Stimulated activated naive CD8-positive, alpha-beta T cell treated with anti-CD3 and anti-CD28 coated beads, Interleukin-15, amount 100 ng/mL, for 72 hours (primary cell): ENCODE measurements around the gene KRTAP23-1.

Experiments used
- ATAC-seq: fragments of 150-1000 bp; cut with Tn5 transposase; 2 replicates; pipeline ENCODE4 v1.10.0; 2021; ENCODE audit warnings: mild to moderate bottlenecking, moderate library complexity
- DNase-seq, 2 donors: peaks; one replicate each; pipeline ENCODE4 v3.0.0; 2021 to 2022
- H3K27ac Mint-ChIP-seq, 2 donors: one replicate each; pipeline ENCODE4 v1.8.0; 2022; ENCODE audit warnings: mild to moderate bottlenecking in 2 of 2, mixed read lengths in 2 of 2, moderate library complexity in 2 of 2
- H3K27me3 Mint-ChIP-seq: one replicate; pipeline ENCODE4 v1.8.0; 2022; ENCODE audit warnings: mixed read lengths
- H3K4me1 Mint-ChIP-seq: one replicate; pipeline ENCODE4 v1.8.0; 2022; ENCODE audit warnings: mild to moderate bottlenecking, mixed read lengths
- H3K4me3 Mint-ChIP-seq, 2 donors: one replicate each; pipeline ENCODE4 v1.8.0; 2022; ENCODE audit warnings: mild to moderate bottlenecking in 2 of 2, mixed read lengths in 2 of 2, moderate library complexity in 1 of 2
- H3K9me3 Mint-ChIP-seq, 2 donors: one replicate each; pipeline ENCODE4 v1.8.0; 2022; ENCODE audit warnings: mixed read lengths in 2 of 2

KRTAP23-1 gene, protein sequence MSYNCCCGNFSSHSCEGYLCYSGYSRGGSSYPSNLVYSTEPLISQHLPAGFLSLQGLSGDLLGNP

GRCh38 chr21:30348506-30348905, at the start of gene KRTAP23-1:
TSS of gene KRTAP23-1 (minus strand) at chr21:30348606. CDS start at chr21:30348606, 0 bp downstream.
- Mint-ChIP-seq H3K9me3 (no peaks in the 10 kb centered on the region), H3K27ac (no peak within 1 kb of the TSS), H3K4me3 (no peak within 1 kb of the TSS), H3K4me1 (no peaks in the 10 kb centered on the region), H3K27me3 (peaks cover 13% of the 10 kb centered on the region)
- ATAC-seq (peak; percentile 35), DNase-seq (no peak)

GRCh38 chr21:30395731-30396130, 47.3 kb upstream of the KRTAP23-1 start, which contains the start of gene KRTAP13-1:
TSS of gene KRTAP13-1 (plus strand) at chr21:30396031. CDS start at chr21:30396087, 56 bp downstream.
- no peak for DNase-seq
- no peak within 1 kb of the TSS for H3K27ac Mint-ChIP-seq
- H3K9me3 Mint-ChIP-seq, result no peaks in the 10 kb centered on the region
- no peak for ATAC-seq
- H3K4me1 Mint-ChIP-seq, result no peaks in the 10 kb centered on the region
- no peak within 1 kb of the TSS for H3K4me3 Mint-ChIP-seq
- peaks cover 6% of the 10 kb centered on the region for H3K27me3 Mint-ChIP-seq

GRCh38 chr21:30391492-30392025, 43.2 kb upstream of the KRTAP23-1 start:
- Mint-ChIP-seq H3K27me3 (peaks cover 12% of the 10 kb centered on the region), H3K4me1 (no peaks in the 10 kb centered on the region), H3K4me3 (no peak overlapping the region), H3K27ac (no peak overlapping the region), H3K9me3 (peaks cover 5 to 7% of the 10 kb centered on the region in 2 donors)
- no peak for DNase-seq
- ATAC-seq, result no peak

GRCh38 chr21:30382201-30382600, 33.8 kb upstream of the KRTAP23-1 start:
- ATAC-seq (no peak), DNase-seq (no peak)
- Mint-ChIP-seq H3K4me1 (no peaks in the 10 kb centered on the region), H3K9me3 (peaks cover 0 to 12% of the 10 kb centered on the region in 2 donors), H3K27me3 (peaks cover 23% of the 10 kb centered on the region), H3K4me3 (no peak overlapping the region), H3K27ac (no peak overlapping the region)

DNA sequence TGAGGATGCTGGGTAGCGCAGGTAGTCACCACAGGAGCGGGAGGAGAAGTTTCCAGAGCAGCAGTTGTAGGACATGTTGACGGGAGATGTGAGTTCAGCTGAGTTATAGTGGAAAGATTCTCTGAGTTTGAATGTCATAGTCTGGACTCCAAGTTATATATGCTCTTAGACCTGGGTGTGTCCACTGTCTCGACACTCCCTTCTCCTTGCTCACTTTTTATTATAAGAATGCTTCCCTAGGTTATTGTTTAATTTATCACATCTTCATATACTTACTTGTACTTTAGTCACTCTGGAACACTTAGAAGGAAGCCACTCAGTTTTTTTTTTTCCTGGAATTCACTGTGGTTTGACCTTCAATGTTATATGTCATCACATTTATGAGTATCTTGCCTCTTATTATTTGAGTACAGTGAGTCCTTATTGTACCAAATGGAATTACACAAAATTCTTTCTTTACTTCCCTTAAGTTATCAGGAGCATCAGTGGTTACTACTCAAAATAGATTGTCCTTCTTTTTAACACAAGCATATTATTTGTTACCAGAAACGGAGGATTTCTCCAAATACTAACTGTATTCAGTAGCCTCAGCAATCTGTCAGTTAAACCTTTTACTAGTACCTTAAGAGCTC, 23.8 kb upstream of the KRTAP23-1 start, which contains the start of gene KRTAP13-2:
TSS of gene KRTAP13-2 (minus strand) at position 133 of the 632 bp plus-strand sequence. CDS start at position 75, 58 bp downstream.
- no peak within 1 kb of the TSS for H3K27ac Mint-ChIP-seq
- no peak within 1 kb of the TSS for H3K4me3 Mint-ChIP-seq

GRCh38 chr21:30355906-30356305, 7.5 kb upstream of the KRTAP23-1 start:
- H3K27me3 Mint-ChIP-seq, result peaks cover 22% of the 10 kb centered on the region
- ATAC-seq, result no peak
- no peaks in the 10 kb centered on the region for H3K4me1 Mint-ChIP-seq
- no peak overlapping the region for H3K4me3 Mint-ChIP-seq
- no peak for DNase-seq
- no peaks in the 10 kb centered on the region for H3K9me3 Mint-ChIP-seq
- H3K27ac Mint-ChIP-seq, result no peak overlapping the region

More for the DNA sequence above, 23.8 kb upstream of the KRTAP23-1 start, which contains the start of gene KRTAP13-2:
- no peaks in the 10 kb centered on the region for H3K9me3 Mint-ChIP-seq
- no peaks in the 10 kb centered on the region for H3K27me3 Mint-ChIP-seq
- H3K4me1 Mint-ChIP-seq, result no peaks in the 10 kb centered on the region
- ATAC-seq, result no peak
- DNase-seq, result no peak

DNA sequence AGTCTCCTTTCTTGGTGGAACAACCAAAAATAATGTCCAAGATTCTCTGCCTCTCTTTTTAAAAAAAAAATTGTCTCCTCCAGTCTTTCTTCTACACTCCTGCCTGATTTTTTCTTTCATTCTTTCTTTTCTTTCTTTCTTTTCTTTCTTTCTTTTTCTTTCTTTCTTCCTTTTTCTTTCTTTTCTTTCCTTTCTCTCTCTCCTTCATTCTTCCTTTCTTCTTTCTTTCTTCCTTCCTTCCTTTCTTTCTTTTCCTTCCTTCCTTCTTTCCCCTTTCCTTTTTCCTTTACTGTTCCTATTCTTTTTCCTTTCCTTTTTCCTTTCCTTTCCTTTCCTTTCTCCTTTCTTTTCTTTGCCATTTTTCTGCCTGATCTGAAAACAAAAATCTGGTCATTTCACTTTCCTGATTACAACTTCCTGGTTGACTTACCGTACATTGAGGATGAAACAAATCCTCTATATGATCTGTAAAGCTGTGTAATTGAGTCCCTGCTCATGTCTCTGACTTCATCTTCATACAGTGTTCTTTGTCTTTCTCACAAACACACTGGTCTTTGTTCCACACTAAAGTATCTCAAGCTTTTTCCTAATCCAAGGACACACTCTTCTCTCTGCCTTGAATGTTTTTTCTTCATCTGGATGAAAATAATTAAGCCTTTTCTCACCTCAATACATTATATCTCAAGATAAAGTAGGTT, 6.1 kb upstream of the KRTAP23-1 start:
- H3K27me3 Mint-ChIP-seq, result peaks cover 22% of the 10 kb centered on the region
- H3K27ac Mint-ChIP-seq, result no peak overlapping the region
- no peak overlapping the region for H3K4me3 Mint-ChIP-seq
- no peak for DNase-seq
- no peaks in the 10 kb centered on the region for H3K4me1 Mint-ChIP-seq
- no peak for ATAC-seq
- H3K9me3 Mint-ChIP-seq, result no peaks in the 10 kb centered on the region

GRCh38 chr21:30351534-30351933, 3.1 kb upstream of the KRTAP23-1 start:
- no peaks in the 10 kb centered on the region for H3K9me3 Mint-ChIP-seq
- DNase-seq (no peak), ATAC-seq (no peak)
- no peak overlapping the region for H3K4me3 Mint-ChIP-seq
- H3K4me1 Mint-ChIP-seq, result no peaks in the 10 kb centered on the region
- H3K27ac Mint-ChIP-seq, result no peak overlapping the region
- peaks cover 28% of the 10 kb centered on the region for H3K27me3 Mint-ChIP-seq

DNA sequence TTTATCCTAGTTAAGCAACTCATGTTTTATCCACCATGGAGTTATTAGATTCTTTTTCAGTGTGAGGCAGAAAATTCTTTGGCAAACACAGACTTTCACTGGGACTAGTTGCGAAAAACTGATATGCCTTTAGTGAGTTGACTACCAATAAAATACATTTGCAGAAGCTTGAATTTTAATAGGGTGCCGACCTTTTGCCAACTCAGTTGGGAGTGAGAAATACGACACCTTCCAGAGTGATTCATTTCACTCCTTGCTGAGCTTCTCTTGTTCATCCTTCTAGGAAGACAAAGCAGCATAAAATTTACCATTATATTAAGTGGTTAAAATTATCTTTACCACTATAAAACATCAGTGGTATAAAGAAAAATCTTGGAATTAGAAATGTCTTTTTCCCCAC, 1.2 kb upstream of the KRTAP23-1 start:
- H3K27me3 Mint-ChIP-seq, result peaks cover 18% of the 10 kb centered on the region
- no peak overlapping the region for H3K27ac Mint-ChIP-seq
- ATAC-seq, result no peak
- H3K9me3 Mint-ChIP-seq, result no peaks in the 10 kb centered on the region
- no peak for DNase-seq
- no peaks in the 10 kb centered on the region for H3K4me1 Mint-ChIP-seq
- no peak overlapping the region for H3K4me3 Mint-ChIP-seq

DNA sequence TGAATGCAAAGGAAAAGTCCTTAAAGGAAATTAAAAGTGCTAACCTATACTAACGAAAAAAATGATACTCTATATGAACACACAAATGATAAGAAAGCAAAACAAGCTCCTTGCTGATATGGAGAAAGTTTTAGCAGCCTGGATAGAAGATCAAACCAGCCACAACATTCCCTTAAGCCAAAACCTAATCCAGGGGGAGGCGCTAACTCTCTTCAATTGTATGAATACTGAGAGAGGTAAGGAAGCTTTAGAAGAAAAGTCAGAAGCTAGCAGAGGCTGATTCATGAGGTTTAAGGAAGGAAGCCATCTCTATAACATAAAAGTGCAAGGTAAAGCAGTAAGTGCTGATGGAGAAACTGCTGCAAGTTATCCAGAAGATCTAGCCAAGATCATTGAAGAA, 3.4 kb downstream of the KRTAP23-1 start:
- H3K9me3 Mint-ChIP-seq, result no peaks in the 10 kb centered on the region
- no peak overlapping the region for H3K4me3 Mint-ChIP-seq
- no peak overlapping the region for H3K27ac Mint-ChIP-seq
- DNase-seq (no peak), ATAC-seq (no peak)
- H3K27me3 Mint-ChIP-seq, result peaks cover 7% of the 10 kb centered on the region
- no peaks in the 10 kb centered on the region for H3K4me1 Mint-ChIP-seq

GRCh38 chr21:30340714-30341573, 7.5 kb downstream of the KRTAP23-1 start:
- Mint-ChIP-seq H3K4me3 (no peak overlapping the region), H3K27ac (no peak overlapping the region), H3K4me1 (no peaks in the 10 kb centered on the region), H3K9me3 (no peaks in the 10 kb centered on the region), H3K27me3 (no peaks in the 10 kb centered on the region)
- ATAC-seq, result no peak
- peak; percentile 2 to 15 for DNase-seq

- ATAC-seq (no peak), DNase-seq (no peak)
- Mint-ChIP-seq H3K9me3 (no peaks in the 10 kb centered on the region), H3K27ac (no peak overlapping the region), H3K27me3 (no peaks in the 10 kb centered on the region), H3K4me3 (no peak overlapping the region), H3K4me1 (no peaks in the 10 kb centered on the region)
These were observed 9.7 kb downstream of the KRTAP23-1 start for GRCh38 chr21:30338717-30339116.

DNA sequence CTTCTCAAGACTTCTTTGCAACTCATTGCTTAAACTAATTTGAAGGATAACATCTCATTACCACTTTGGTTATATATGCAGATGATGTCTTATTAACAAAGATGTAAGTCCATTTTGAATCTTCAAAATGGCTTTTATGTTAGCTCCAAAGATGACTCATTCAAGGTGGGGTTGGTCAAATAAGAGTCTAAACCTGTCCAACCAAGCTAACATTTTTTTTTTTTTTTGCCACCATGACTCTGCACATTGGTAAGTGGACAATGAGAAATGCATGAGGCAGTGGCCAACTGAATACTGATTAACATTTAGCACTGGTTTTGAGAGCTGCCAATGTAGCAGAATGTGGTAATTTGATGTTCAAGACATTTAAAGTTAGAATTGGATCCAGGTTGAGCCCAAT, 10.6 kb downstream of the KRTAP23-1 start:
- Mint-ChIP-seq H3K27me3 (no peaks in the 10 kb centered on the region), H3K4me3 (no peak overlapping the region), H3K9me3 (no peaks in the 10 kb centered on the region), H3K4me1 (no peaks in the 10 kb centered on the region), H3K27ac (no peak overlapping the region)
- DNase-seq (no peak), ATAC-seq (no peak)

- ATAC-seq (no peak), DNase-seq (no peak)
- Mint-ChIP-seq H3K27me3 (no peaks in the 10 kb centered on the region), H3K4me1 (no peaks in the 10 kb centered on the region), H3K9me3 (no peaks in the 10 kb centered on the region), H3K4me3 (no peak within 1 kb of the TSS), H3K27ac (peak within 1 kb of the TSS in 1 of 2 donors; percentile 11)
These were observed 11.1 kb downstream of the KRTAP23-1 start, which contains the start of gene KRTAP27-1 for GRCh38 chr21:30337276-30337744. TSS of gene KRTAP27-1 (minus strand) at chr21:30337694. CDS start at chr21:30337668, 26 bp downstream.

DNA sequence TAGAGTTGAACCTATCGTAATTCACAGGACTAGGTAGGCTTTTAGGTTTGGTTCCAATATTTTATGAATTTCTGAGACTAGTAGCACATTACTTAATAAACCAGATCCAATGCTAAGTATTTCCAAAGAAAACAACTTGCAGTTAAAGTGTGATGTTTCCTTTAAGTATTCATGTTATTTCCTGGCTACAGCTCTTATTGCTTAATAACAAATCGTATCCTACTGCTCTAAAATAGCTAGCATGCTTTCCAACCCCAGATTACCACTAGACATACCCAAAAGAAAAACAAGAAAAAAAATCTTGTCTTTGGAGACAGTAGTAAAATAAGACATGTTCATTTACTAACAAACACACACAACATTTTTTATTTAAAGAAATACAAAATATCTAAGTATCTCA, 11.8 kb downstream of the KRTAP23-1 start:
- Mint-ChIP-seq H3K4me1 (no peaks in the 10 kb centered on the region), H3K27ac (no peak overlapping the region), H3K27me3 (no peaks in the 10 kb centered on the region), H3K4me3 (no peak overlapping the region), H3K9me3 (no peaks in the 10 kb centered on the region)
- ATAC-seq (no peak), DNase-seq (no peak)
